ENCODE measurements around the gene MYADM. TPM values are rescaled to one million over a fixed set of nuclear protein-coding genes. Genes with fewer than 3 reads are reported as not detected.

The MYADM gene
- total RNA-seq, 4 donors from 2014 or later: 22.7 to 386 (median 77.4) TPM

DNA sequence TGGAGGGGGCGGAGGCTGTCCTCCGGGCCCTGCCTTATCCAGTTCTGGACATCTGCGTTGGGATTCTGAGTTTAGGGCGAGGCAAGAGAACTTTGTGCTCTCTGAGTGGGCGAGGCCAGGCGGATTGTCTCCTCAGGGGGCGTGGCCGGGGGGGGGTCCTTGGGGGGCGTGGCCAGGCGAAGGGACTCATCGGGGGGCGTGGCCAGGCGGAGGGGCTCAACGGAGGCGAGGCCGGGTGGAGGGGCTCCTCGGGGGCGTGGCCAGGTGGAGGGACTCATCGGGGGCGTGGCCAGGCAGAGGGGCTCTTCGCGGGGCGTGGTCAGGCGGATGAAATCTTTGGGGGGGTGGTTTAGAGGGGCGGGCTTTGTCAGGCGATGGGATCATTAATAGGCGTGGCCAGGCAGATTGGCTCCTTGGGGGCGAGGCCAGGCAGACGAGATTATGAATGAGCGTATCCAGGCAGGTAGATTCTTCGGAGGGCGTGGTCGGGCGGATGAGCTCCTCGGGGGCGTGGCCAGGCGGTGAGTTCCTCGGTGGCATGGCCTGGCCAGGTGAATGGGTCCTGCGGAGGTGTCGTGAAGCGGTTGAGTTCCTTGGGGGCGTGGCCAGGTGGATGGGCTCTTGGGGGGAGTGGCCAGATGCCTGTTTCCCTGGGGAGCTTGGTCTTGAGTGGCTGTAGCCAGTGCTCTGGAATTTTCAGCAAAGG, 31.1 kb downstream of the MYADM start:
- no peak for TF ChIP-seq POLR2A (IDR thresholded peaks at IDR 0.05)
- Histone ChIP-seq H3K36me3 (no peaks in the 10 kb centered on the region), H3K27ac (no peak overlapping the region), H3K4me1 (no peaks in the 10 kb centered on the region), H3K4me3 (no peak overlapping the region), H3K9me3 (no peaks in the 10 kb centered on the region), H3K27me3 (no peaks in the 10 kb centered on the region)
- intact Hi-C loops (cut with DNase I; ENCODE audit: low total_unique reads): no loop called here
- no peak for DNase-seq

- intact Hi-C loops (cut with DNase I; ENCODE audit: low total_unique reads): no loop called here
- H3K27me3 ChIP-seq: no peaks in the 10 kb centered on the region
Observed at GRCh38 chr19:53900191-53900860, 32.6 kb downstream of the MYADM start.

DNA sequence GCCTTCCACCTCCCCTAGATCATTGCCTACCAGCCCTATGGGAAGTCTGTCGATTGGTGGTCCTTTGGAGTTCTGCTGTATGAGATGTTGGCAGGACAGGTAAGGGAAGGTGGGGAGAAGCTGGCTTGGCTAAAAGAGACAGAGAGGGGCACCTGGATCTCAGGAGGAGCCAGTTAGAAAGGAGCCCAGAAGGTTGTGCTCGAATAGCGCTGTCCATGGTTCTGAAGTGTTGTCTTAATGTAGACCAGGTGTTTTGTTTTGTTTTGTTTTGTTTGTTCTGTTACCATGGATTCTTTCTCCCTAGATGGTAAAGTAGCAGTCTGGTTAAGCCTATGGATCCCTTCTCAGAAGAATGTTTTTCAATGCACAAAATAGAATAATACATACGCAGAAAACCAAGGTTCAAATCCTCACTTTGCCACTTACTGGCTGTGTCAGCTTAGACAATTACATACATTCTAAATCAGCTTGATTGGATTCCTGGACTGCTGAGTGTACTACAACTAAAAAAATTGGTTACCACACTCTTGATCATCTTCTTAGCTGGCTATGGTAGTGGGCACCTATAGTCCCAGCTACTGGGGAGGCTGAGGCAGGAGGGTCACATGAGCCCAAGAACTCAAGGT, 35.5 kb downstream of the MYADM start:
- Histone ChIP-seq H3K27ac (no peak overlapping the region), H3K4me3 (no peak overlapping the region), H3K27me3 (peaks cover 9 to 17% of the 10 kb centered on the region in 2 donors), H3K36me3 (no peaks in the 10 kb centered on the region), H3K9me3 (no peaks in the 10 kb centered on the region), H3K4me1 (peaks cover 0 to 5% of the 10 kb centered on the region in 2 donors)
- intact Hi-C loops (cut with DNase I; ENCODE audit: low total_unique reads): no loop called here
- no peak for DNase-seq
- TF ChIP-seq POLR2A (IDR thresholded peaks at IDR 0.05): no peak

More at GRCh38 chr19:53900191-53900860, 32.6 kb downstream of the MYADM start:
- Histone ChIP-seq H3K4me1 (no peaks in the 10 kb centered on the region), H3K36me3 (no peaks in the 10 kb centered on the region), H3K4me3 (no peak overlapping the region), H3K9me3 (no peaks in the 10 kb centered on the region), H3K27ac (no peak overlapping the region)
- DNase-seq: no peak
- TF ChIP-seq POLR2A (IDR thresholded peaks at IDR 0.05) (no peak), CTCF (IDR thresholded peaks at IDR 0.05) (no peak)

- Histone ChIP-seq H3K27ac (no peak overlapping the region), H3K27me3 (peaks cover 15 to 31% of the 10 kb centered on the region in 2 donors), H3K9me3 (no peaks in the 10 kb centered on the region), H3K36me3 (no peaks in the 10 kb centered on the region), H3K4me1 (peaks cover 0 to 5% of the 10 kb centered on the region in 2 donors), H3K4me3 (no peak overlapping the region)
- TF ChIP-seq POLR2A (IDR thresholded peaks at IDR 0.05): no peak
- TF ChIP-seq CTCF (IDR thresholded peaks at IDR 0.05): no peak
- intact Hi-C loops (cut with DNase I; ENCODE audit: low total_unique reads): no loop called here
- DNase-seq: no peak
Observed at GRCh38 chr19:53904909-53905308, 37.2 kb downstream of the MYADM start.

DNA sequence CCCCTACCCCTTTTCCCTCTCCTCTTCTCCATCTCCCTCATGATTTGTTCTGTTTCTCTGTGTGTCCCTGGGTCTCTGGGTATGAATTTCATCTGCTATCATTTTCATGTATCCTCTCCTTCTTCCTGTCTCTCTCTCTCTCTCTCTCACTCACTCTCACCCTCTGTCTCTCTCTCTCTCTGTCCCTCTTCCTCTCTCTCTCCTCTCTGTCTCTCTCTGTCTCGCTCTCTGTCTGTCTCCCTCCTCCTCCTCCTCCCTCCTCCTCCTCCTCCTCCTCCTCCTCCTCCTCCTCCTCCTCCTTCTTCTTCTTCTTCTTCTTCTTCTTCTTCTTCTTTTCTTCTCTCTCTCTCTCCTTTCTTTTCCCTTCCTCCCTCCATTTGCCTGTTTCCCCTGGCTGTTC, 38.1 kb downstream of the MYADM start:
- no peaks in the 10 kb centered on the region for H3K9me3 ChIP-seq
- no peaks in the 10 kb centered on the region for H3K36me3 ChIP-seq
- peaks cover 0 to 5% of the 10 kb centered on the region in 2 donors for H3K4me1 ChIP-seq
- H3K4me3 ChIP-seq: no peak overlapping the region
- no peak for DNase-seq
- H3K27ac ChIP-seq: no peak overlapping the region
- intact Hi-C loops (cut with DNase I; ENCODE audit: low total_unique reads): no loop called here
- peaks cover 15 to 38% of the 10 kb centered on the region in 2 donors for H3K27me3 ChIP-seq
- TF ChIP-seq POLR2A (IDR thresholded peaks at IDR 0.05) (no peak), CTCF (IDR thresholded peaks at IDR 0.05) (no peak)

Measured in uterus (tissue), 4 donors.